Measurements from ENCODE around the gene XIRP2. TPM values are rescaled to one million over a fixed set of nuclear protein-coding genes. Genes with fewer than 3 reads are reported as not detected.

XIRP2 gene, protein sequence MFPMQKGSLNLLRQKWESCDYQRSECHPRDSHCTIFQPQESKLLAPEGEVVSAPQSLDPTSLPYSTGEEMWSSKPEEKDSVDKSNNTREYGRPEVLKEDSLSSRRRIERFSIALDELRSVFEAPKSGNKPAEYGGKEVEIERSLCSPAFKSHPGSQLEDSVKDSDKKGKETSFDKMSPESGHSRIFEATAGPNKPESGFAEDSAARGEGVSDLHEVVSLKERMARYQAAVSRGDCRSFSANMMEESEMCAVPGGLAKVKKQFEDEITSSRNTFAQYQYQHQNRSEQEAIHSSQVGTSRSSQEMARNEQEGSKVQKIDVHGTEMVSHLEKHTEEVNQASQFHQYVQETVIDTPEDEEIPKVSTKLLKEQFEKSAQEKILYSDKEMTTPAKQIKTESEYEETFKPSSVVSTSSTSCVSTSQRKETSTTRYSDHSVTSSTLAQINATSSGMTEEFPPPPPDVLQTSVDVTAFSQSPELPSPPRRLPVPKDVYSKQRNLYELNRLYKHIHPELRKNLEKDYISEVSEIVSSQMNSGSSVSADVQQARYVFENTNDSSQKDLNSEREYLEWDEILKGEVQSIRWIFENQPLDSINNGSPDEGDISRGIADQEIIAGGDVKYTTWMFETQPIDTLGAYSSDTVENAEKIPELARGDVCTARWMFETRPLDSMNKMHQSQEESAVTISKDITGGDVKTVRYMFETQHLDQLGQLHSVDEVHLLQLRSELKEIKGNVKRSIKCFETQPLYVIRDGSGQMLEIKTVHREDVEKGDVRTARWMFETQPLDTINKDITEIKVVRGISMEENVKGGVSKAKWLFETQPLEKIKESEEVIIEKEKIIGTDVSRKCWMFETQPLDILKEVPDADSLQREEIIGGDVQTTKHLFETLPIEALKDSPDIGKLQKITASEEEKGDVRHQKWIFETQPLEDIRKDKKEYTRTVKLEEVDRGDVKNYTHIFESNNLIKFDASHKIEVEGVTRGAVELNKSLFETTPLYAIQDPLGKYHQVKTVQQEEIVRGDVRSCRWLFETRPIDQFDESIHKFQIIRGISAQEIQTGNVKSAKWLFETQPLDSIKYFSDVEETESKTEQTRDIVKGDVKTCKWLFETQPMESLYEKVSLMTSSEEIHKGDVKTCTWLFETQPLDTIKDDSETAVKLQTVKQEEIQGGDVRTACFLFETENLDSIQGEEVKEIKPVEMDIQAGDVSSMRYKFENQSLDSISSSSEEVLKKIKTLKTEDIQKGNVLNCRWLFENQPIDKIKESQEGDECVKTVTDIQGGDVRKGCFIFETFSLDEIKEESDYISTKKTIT (N-terminal part only)
- total RNA-seq: not detected in 2 replicates

DNA sequence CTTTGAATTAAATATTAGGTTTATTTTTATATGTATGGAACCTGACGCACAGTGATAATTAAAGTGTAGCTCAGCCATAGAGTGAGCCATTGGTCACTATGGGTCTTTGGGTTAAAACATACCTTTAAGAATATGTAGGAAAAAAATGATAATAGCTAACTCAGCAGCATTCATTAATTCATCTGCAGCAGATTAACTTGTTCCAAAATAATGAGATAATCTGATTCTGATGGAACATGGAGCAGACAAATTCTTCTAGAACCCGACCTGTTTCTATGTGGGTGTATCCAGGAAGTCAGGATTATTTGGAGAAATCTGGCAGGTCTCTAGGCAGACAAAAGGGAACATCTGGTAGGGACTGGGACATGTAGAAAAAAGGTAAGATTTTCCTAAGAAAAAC is at the start of gene XIRP2:
Gene XIRP2, plus strand, starts transcription at position 301 of the 400 bp plus-strand sequence. CDS start 15,003 bp downstream, outside the sequence.

DNA sequence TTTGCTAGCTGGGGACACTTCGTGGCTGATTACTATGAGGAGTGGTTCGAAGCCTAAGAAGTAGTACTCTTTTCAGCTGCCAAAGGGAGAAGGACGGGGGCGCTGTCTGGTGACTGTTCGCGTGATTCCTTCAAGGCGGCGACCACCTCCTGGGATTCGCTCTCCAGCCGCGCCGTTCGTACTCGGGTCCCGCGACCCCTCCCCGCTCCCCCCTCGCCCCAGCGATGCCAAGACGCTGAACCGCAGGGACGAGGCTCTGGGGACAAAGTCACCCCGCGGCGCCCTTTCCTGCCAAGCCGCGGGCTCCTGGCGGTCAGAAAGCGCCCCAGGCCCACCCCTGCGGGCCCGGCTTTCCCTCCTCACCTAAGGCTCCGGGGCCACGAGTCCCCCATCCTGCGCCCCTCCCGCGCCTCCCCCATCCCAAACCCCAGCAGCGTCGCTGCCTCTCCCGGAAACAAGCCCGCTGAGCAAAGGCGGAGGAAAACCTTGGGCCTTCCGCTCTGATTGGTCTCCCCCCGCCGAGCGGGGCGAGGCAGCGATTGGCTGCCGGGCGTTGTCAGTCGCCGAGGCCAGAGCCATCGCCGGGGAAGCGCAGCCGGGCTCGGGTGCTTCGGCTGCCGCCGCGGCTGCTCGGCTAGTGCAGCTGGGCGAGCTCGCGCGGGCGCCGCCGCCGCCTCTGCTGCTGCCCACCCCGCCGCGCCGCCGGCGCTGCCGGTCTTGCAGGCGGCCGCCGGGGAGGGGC is 404.3 kb downstream of the XIRP2 start, which contains the start of gene B3GALT1:
Gene B3GALT1, plus strand, starts transcription at position 572 of the 742 bp plus-strand sequence.

